ENCODE results near the gene FAAP100. TPM values are rescaled to one million over a fixed set of nuclear protein-coding genes. Genes with fewer than 3 reads are reported as not detected.
"Not testable (repeated sequence)": the region's sequence is repeated elsewhere in the genome, so short reads cannot be mapped to it uniquely, and the experiment has no call there.

Gene FAAP100, protein sequence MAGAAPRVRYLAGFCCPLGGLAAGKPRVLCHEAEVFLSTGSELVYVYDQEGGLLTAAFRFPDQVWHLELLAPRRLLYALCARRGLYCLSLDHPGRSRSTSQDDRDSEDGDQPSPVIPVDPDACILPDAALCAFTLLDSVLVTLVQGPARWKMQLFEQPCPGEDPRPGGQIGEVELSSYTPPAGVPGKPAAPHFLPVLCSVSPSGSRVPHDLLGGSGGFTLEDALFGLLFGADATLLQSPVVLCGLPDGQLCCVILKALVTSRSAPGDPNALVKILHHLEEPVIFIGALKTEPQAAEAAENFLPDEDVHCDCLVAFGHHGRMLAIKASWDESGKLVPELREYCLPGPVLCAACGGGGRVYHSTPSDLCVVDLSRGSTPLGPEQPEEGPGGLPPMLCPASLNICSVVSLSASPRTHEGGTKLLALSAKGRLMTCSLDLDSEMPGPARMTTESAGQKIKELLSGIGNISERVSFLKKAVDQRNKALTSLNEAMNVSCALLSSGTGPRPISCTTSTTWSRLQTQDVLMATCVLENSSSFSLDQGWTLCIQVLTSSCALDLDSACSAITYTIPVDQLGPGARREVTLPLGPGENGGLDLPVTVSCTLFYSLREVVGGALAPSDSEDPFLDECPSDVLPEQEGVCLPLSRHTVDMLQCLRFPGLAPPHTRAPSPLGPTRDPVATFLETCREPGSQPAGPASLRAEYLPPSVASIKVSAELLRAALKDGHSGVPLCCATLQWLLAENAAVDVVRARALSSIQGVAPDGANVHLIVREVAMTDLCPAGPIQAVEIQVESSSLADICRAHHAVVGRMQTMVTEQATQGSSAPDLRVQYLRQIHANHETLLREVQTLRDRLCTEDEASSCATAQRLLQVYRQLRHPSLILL
- total RNA-seq: 26.0 and 27.1 TPM in 2 replicates

DNA sequence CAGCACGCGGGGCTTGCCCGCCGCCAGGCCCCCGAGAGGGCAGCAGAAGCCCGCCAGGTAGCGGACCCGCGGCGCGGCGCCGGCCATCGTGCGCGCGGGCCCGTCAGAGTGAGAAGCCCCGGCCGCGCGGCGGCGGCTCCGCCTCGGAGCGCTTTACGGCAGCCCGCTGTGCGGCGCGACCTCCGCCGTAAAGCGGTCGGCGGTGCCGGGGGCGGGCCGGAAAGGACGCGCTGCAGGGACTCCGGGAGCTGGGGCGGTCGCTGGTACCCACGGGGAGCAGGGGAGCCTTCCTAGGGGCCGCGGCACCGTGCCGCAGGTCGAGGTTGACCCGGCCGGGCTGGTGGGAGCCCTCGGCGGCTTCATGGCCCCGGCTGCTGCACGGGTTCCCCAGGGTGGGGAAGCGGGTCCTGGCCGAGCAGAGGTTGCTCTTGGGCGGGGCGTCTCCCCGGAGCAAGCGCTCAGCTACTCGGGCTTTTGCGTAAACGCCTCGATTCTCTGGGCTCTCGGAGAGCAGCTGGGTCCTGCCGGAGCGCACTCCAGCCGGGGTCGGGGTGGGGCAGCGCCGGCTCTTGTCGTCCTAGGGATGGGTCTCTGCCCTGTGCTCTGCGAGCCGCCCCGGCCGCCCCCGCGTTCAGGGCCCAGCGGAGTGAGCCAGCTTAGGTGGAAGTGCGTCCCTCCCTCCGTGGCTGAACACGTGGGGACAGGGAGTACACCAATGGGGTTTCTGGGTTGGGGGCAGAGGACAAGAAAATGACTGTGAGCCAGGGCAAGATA is at the start of gene FAAP100:
Gene FAAP100, minus strand, starts transcription at position 110 of the 774 bp plus-strand sequence. Its CDS starts 23 bp downstream, at position 87.
- peak; percentile 87 for DNase-seq

- DNase-seq: peak; percentile 88
These were observed 49.5 kb upstream of the FAAP100 start for GRCh38 chr17:81601525-81602120.

- peak; percentile 58 for DNase-seq
These were observed 47.8 kb upstream of the FAAP100 start for GRCh38 chr17:81599719-81600486.

DNA sequence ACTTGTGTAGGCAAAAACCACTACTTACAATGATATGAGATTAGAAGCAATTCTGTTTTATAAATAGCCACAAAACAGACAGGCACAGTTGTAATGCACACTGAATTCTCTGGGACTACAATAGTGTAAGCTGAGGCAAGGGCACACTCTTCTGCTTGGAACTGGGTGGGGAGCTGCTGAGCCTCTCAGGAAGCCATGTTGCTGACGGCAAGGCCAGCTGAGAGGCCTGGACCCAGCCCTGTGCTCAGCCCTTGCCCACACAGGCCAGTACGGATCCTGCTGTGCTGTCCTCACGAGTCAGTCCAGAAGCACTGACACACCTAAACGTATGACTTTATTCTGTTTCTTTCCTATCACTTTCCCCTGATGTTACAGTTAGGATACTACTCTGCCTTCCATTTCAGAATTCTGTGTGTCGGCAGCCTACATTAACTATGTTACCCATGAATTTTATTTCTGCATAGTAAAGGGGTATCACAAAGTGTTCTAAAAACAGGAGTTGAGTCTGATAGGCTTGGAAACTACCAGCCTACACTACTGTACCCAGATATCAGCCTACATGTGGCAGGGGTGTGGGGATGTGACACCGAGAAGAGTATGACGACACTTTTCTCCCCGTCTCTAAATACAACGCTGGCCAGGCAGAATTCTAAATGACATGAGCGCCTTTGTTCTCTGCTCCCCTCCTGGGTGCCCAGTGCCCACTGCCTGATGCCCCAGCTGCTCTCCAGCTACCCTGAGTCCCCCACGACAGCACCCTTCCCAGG is 41.1 kb upstream of the FAAP100 start:
- DNase-seq: no peak

DNA sequence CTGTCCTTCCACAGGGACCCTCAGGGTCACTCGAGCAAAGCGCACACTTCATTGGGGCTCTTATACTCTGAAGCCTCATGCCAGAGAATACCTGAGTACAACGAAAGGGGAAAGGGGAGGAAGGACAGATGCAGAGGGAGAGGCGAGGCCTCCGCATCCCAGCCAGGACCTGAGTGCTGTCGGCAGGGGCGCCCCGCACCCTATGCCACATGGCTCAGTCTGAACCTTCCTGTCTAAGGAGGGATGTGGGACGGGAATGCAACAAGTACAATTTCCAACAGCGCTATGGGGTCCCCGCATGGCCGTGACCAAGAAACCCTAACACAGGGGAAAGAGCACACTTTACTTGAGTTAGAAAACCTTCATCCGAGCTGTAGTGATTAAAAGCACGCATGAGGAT is 39.8 kb upstream of the FAAP100 start:
- no peak for DNase-seq

- DNase-seq: no peak
These were observed 38.0 kb upstream of the FAAP100 start for GRCh38 chr17:81590121-81590520.

DNA sequence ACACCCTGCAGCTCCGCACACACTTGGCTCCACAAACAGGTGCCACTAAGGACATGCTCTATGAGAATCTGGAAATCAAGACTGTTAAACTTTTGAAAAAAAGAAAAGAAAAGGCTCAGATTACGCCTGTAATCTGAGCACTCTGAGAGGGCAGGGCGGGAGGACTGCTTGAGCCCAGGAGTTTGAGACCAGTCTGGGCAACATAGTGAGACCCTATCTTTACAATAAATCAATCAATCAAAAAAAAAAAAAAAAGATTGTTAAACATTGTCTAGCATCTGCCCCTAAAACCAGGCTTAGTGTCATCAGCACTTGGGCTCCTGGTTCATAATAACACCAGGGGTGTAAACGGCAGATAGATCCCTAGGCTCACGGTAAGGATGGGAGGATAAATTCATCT is 37.5 kb upstream of the FAAP100 start:
- no peak for DNase-seq

DNA sequence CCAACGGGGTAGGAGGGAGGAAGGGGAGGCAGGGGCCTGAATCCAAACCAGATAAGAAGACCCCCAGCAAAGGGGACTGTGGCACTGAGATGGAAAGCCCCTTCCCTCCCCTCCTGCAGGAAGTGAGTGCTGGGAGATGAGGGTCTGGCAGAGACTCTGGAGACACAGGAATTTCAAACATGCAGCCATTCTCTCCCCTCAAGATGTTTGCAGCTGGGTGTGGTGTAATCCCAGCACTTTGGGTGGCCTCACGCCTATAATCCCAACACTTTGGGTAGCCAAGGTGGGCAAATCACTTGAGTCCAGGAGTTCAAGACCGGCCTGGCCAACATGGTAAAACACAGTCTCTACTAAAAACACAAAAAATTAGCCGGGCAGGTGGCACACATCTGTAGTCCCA is 33.9 kb upstream of the FAAP100 start:
- no peak for DNase-seq

GRCh38 chr17:81584771-81585170 is 32.6 kb upstream of the FAAP100 start:
- DNase-seq: not testable (repeated sequence)

DNA sequence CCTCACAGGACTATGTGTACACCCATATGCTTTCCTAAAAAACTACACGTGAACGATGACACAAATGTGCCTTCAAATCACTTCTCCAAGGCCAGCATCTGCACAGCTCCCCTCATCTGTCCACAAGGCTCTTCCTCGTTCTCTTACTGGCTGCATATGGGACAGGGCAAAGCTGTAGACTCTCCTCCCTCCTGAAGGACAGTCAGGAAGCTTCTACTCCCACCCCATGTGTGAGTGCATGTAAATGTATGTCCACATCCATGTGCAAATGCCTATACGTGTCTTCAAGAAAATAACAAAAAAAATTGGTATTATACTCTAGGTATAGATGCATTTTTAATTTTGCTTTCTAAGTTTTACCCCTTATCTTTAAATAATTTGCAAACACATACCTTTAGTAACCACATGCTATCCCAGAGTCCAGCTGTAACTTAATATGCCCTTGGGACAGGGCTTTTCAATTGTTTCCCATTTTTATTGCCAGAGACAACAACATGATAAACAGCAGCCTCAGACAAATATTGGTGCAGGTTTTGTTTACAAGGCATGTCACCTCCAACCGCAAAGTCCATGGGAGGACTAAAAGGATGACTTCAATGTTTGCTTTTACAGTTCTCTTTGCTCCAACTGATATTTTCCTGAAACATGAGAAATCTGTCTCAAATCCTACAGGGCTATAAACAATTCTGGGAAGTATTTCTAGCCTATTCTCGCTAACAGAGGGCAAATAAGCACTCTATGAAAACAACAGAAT is 31.6 kb upstream of the FAAP100 start:
- peak; percentile 21 for DNase-seq

- DNase-seq: no peak
These were observed 30.6 kb upstream of the FAAP100 start for GRCh38 chr17:81582749-81583148.

GRCh38 chr17:81582341-81582740 is 30.2 kb upstream of the FAAP100 start:
- DNase-seq: no peak

DNA sequence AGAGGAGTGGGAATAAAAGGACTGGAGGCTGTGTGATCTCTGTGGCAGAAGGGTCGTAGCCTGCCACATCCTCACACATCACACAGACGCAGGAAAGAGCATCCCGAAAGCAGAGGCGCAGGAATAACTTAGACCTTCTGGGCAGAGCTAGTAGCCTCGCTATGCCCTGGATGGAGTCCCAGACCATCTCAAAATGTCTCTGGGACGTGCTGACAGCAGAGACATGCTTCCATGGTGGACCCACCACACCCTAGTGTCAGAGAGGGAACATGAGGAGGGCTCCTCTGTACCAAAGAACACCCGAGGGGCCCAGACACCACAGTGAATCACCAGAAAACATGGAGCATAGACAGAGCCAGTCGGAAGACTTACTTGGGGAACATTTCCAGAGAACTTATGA is 29.6 kb upstream of the FAAP100 start:
- no peak for DNase-seq

DNA sequence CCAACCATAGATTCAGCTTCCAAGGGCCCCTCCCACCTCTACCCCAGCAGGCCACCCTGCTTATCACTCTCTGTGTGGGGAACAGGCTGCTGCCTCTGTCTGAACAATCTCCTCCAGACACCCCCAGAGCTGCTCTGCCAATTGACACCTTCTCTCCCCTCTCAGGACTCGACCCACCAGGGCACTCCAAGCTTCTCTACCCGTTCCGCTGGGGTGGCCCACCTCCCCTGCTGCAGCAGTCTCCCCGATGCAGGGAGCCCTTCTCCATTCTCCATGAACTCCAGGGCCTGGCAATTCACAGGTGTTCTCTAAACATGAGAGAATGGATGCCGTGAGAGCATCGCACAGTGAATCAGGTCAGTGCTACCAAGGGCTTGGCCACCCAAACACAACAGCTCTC is 28.3 kb upstream of the FAAP100 start:
- DNase-seq: no peak

DNA sequence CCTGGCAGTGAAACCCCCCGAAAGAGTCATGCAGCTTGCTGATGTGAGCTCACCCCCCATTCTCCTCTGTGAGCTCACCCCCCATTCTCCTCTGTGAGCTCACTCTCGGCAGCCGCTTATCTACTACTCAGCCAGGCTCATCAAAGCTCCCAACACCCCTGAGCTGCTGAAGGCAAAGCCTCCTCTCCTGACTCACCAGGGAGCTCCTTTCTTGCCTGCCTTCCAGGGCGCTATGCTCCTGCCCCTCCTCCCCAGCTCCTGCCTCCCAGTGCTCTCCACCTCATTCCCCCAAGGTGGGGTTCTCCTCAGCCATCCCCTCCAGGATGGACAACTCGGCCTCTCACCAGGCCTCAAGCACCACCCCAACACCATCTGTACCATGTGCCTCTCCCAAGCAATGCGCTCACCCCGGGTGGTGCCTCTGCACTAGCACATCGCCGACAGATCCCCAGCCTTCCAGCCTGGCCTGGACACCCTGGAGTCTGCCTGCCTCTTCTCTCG is 27.7 kb upstream of the FAAP100 start:
- DNase-seq: no peak

GRCh38 chr17:81579298-81579697 is 27.1 kb upstream of the FAAP100 start:
- DNase-seq: no peak

GRCh38 chr17:81578561-81579225 is 26.5 kb upstream of the FAAP100 start:
- DNase-seq: no peak

DNA sequence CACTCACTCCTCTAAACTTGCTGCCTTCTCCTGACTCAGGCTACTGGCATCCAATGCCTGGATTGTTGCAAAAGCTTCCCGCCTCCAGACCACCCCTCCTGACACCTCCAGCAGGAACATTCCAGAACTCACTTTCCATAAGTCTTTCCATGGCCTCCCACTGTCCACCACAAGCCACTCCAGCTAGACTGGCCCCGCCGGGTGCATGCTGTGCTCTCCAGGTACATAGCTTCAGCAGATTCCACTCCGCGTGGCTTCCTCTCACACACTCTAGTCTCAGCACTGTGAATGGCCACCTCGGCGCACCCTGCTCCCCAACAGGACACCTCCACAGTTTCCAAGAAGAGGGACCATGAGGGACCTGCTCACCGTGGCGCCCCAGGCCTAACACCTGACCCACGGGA is 25.9 kb upstream of the FAAP100 start:
- no peak for DNase-seq

GRCh38 chr17:81577278-81578000 is 25.3 kb upstream of the FAAP100 start:
- DNase-seq: no peak

All from dermis blood vessel endothelial cell (primary cell).